ENCODE measurements around the gene CDH13.

Gene CDH13

DNA sequence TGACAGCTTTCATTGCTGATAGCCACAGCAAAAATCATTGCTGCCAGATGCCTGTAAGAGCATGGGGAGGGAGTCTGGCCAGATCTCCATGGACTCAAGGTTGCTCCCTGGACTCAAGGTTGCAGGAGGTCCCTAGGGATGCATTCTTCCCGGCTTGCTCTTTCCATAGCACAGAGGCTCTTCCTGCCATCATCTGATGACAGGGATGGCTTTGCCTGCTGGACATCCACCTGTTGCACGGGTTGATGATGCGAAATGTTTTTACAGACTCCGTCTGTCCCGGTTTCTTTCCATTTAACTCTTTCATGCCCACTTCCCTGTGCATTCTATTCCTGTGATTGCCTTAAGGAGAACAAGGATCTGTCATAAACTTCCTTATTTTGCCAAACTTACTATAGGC is 1065.5 kb downstream of the CDH13 start:
- POLR2A ChIA-PET = no interaction called here
- DNase-seq (ENCODE audit: extremely low spot score) = no peak
- TF ChIP-seq, protein P1, sequence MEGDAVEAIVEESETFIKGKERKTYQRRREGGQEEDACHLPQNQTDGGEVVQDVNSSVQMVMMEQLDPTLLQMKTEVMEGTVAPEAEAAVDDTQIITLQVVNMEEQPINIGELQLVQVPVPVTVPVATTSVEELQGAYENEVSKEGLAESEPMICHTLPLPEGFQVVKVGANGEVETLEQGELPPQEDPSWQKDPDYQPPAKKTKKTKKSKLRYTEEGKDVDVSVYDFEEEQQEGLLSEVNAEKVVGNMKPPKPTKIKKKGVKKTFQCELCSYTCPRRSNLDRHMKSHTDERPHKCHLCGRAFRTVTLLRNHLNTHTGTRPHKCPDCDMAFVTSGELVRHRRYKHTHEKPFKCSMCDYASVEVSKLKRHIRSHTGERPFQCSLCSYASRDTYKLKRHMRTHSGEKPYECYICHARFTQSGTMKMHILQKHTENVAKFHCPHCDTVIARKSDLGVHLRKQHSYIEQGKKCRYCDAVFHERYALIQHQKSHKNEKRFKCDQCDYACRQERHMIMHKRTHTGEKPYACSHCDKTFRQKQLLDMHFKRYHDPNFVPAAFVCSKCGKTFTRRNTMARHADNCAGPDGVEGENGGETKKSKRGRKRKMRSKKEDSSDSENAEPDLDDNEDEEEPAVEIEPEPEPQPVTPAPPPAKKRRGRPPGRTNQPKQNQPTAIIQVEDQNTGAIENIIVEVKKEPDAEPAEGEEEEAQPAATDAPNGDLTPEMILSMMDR (IDR thresholded peaks at IDR 0.05; ENCODE audit: control extremely low read depth, extremely low read depth, low read depth, missing control alignments) = no peak
- CTCF ChIA-PET = no interaction called here

DNA sequence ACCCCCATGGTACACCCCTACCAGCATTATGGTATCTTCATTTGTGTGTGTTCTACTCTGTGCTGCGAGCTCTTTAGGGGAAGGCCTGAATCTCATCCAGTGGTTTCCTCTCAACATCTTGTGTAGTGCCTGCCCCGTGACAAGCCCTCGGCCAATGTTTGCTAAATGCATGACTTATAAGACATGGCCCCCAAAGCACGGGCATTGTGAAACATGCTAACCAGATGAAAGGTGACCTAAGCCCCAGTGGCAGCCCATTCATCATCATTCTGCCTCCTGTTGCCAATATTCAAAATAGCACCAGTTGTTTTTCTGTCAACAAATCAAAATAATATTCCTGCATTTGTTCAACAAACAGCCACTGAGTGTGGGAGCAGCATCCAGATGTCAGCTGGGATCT is 1072.2 kb downstream of the CDH13 start:
- CTCF ChIA-PET = interaction anchor here (1.0 kb wide), 1 partner anchor 10 kb away, joined by 3 read pairs; no protein-coding TSS in a partner anchor
- TF ChIP-seq, protein P1 (IDR thresholded peaks at IDR 0.05; ENCODE audit: control extremely low read depth, extremely low read depth, low read depth, missing control alignments) = no peak
- no peak for DNase-seq (ENCODE audit: extremely low spot score)

DNA sequence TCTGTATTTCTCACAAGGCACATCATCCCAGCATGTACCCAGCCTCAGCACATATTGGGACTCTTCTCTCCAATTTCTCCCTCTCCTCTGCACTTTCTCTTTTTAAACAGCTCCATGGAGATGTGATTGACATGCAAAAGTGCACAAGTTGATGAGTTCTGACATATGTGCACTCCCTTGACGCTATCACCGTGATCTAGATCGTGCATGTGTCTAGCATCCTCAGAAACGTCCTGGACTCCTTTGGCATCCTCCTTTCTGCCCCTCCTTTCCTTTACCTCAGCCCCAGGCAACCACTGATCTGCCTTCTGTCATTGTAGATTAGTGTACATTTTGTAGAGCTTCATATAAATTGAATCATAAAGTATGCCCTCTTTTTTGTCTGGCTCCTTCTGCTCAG is 1073.0 kb downstream of the CDH13 start:
- POLR2A ChIA-PET = no interaction called here
- CTCF ChIA-PET = interaction anchor here (0.9 kb wide), 1 partner anchor 227 kb away, joined by 3 read pairs; no protein-coding TSS in a partner anchor
- no peak for DNase-seq (ENCODE audit: extremely low spot score)
- TF ChIP-seq, protein P1 (IDR thresholded peaks at IDR 0.05; ENCODE audit: control extremely low read depth, extremely low read depth, low read depth, missing control alignments) = no peak

More for the DNA sequence above, 1072.2 kb downstream of the CDH13 start:
- POLR2A ChIA-PET = no interaction called here

DNA sequence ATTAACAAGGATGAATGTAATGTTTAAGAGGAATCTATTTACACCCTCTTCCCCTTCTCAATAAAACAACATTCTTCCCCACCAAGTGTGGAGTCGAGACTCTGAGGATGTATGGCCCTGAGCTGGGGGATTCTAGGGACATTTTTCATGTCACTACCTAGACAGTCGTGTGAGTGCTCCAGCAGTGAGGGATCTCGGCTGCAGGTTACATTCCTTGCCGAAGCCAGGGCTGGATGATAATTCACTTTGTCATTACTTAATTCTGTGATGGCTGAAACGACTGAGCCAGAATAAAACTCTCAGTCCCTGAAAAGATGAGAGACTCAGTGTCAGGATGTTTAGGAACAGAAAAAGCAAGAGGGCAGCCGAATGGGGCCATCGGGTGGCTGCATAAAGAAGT is 1074.1 kb downstream of the CDH13 start:
- POLR2A ChIA-PET = no interaction called here
- CTCF ChIA-PET = no interaction called here
- TF ChIP-seq, protein P1 (IDR thresholded peaks at IDR 0.05; ENCODE audit: control extremely low read depth, extremely low read depth, low read depth, missing control alignments) = no peak

DNA sequence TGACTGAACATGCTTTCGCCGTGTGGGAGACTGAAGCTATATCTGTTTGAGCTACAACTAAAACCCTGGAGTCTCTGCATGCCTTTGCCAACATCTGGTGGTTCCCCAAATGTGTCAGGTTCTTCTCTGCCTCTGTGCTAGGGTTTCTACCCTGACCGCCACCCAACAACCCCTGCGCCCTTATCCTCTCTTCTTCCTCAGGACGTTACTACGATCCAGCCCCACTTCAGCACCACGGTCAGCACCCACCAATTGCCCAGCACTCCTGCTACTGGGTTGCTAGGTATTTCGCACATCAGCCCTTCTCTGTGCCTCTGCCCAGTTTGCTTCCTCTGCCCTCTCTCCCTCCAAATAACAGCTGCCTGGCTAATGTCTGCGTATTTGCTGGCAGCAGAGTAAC is 1074.7 kb downstream of the CDH13 start:
- DNase-seq (ENCODE audit: extremely low spot score) = peak; percentile 18
- ChIA-PET CTCF (no interaction called here), POLR2A (no interaction called here)
- TF ChIP-seq, protein P1 (IDR thresholded peaks at IDR 0.05; ENCODE audit: control extremely low read depth, extremely low read depth, low read depth, missing control alignments) = no peak

More for the DNA sequence above, 1074.1 kb downstream of the CDH13 start:
- DNase-seq (ENCODE audit: extremely low spot score) = no peak

DNA sequence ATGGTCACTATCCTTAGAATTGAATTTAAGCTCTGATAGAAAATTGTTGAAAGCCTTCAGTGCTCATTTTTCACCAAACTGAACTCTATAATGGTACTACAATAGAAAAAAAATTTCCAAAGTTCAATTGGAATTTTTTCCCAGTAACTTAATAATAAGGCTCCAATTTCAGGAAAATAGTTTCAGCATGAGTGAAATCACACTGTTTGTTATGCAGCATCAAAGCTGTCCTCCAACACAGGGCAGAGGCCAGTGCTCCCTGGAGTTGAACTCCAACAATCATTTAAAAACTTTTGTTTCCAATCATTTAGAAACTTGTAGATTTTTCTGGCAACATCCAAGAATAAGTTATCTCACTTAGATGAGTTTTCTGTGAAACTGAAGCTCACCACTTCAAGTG is 1077.9 kb downstream of the CDH13 start:
- TF ChIP-seq, protein P1 (IDR thresholded peaks at IDR 0.05; ENCODE audit: control extremely low read depth, extremely low read depth, low read depth, missing control alignments) = no peak
- ChIA-PET POLR2A (no interaction called here), CTCF (no interaction called here)

DNA sequence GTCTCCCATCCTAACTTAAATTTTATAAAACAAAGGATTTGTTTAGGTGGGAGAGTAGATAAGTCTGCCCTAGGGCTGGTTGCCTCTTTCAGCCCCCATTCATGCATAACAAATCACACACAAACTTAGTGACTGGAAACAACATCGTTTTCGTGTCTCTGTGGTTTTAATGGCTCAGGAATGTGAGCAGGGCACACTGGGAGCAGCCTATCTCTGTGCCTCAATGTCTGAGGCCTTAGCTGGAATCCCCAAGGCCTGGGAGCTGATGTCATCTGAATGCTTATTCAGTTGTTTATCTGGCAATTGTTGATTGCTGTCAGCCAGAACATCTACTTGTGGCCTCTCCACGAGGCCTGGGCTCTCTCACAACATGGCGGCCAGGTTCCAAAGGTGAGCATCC is 1079.1 kb downstream of the CDH13 start:
- POLR2A ChIA-PET = no interaction called here
- CTCF ChIA-PET = no interaction called here
- TF ChIP-seq, protein P1 (IDR thresholded peaks at IDR 0.05; ENCODE audit: control extremely low read depth, extremely low read depth, low read depth, missing control alignments) = no peak
- no peak for DNase-seq (ENCODE audit: extremely low spot score)

More for the DNA sequence above, 1077.9 kb downstream of the CDH13 start:
- no peak for DNase-seq (ENCODE audit: extremely low spot score)

All from GM10248 (cell line).